Measurements from ENCODE around the gene POLR2M.

Gene POLR2M

DNA sequence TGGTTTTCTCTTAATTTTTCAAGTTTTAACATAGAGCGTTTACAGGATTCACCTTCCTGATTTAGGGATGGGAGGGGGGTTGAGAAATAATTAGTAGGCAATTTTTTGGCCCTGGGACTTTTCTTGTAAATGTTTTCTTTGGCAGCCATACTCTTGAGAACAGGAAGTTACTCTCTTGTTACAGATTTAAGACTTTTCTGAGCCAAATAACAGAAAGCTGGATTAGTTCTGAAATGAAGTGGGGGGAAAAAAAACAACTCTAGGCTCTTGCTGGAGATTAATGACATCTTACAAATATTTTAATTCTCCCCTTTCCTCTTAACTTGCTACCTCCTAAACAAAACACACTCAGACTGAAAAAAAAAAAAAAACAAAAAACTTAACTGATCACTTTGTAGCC, 13.8 kb upstream of the POLR2M start:
- Histone ChIP-seq H3K9ac (ENCODE audit: low read length) (no peak overlapping the region), H3K36me3 (ENCODE audit: control insufficient read depth, insufficient read depth, low read length) (no peaks in the 10 kb centered on the region), H3K4me3 (ENCODE audit: low read depth, low read length) (no peak overlapping the region), H3K9me3 (ENCODE audit: control insufficient read depth, insufficient read depth, low read depth, low read length) (no peaks in the 10 kb centered on the region), H3K27ac (ENCODE audit: low read depth, low read length) (no peak overlapping the region), H3K27me3 (ENCODE audit: control insufficient read depth, insufficient read depth, low read length) (no peaks in the 10 kb centered on the region), H3K4me1 (ENCODE audit: control insufficient read depth, insufficient read depth, low read length) (no peaks in the 10 kb centered on the region)

DNA sequence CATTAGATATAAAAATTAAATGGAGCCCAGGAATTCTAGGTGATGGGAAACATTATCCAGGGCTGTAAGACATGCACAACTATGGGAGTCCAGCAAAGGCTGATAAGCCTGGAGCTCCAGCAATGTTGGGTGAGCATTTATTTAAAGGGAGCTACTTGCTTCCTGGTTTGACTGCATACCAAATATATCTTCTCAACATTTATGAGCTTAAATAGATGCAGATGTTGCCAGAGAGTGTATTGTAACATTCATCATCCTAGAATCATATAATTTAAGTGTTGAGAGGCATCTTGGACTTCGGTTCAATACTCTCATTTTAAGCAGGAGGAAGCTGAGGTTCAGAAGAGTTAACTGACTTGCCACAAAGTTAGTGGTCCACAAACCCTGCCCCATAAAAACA, 12.2 kb upstream of the POLR2M start:
- Histone ChIP-seq H3K4me3 (ENCODE audit: low read depth, low read length) (no peak overlapping the region), H3K27me3 (ENCODE audit: control insufficient read depth, insufficient read depth, low read length) (no peaks in the 10 kb centered on the region), H3K4me1 (ENCODE audit: control insufficient read depth, insufficient read depth, low read length) (no peaks in the 10 kb centered on the region), H3K9me3 (ENCODE audit: control insufficient read depth, insufficient read depth, low read depth, low read length) (no peaks in the 10 kb centered on the region), H3K9ac (ENCODE audit: low read length) (no peak overlapping the region), H3K27ac (ENCODE audit: low read depth, low read length) (no peak overlapping the region), H3K36me3 (ENCODE audit: control insufficient read depth, insufficient read depth, low read length) (no peaks in the 10 kb centered on the region)

DNA sequence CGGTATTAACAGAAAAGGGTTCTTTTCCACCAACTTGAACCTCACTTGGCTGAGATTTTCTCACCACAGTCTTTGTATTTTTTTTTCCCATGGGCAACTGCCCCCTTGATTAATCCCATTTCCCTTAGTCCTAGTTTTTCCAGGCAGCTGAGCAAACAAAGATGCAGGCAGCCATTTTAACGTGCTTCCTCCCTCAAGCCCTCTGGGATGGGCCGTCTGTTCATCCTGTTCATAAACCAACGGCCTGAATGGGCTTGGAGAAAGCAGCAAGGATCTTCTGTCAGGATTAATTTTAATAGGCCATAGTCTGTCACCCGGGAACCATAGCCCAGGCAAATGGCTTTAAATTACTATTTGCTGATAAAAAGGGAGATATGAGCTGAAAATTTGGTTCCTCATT, 10.4 kb upstream of the POLR2M start:
- Histone ChIP-seq H3K27ac (ENCODE audit: low read depth, low read length) (no peak overlapping the region), H3K9ac (ENCODE audit: low read length) (no peak overlapping the region), H3K4me3 (ENCODE audit: low read depth, low read length) (no peak overlapping the region), H3K4me1 (ENCODE audit: control insufficient read depth, insufficient read depth, low read length) (no peaks in the 10 kb centered on the region), H3K27me3 (ENCODE audit: control insufficient read depth, insufficient read depth, low read length) (peaks cover 6% of the 10 kb centered on the region; the same call in 1 of the 2 replicates), H3K9me3 (ENCODE audit: control insufficient read depth, insufficient read depth, low read depth, low read length) (no peaks in the 10 kb centered on the region), H3K36me3 (ENCODE audit: control insufficient read depth, insufficient read depth, low read length) (no peaks in the 10 kb centered on the region)

DNA sequence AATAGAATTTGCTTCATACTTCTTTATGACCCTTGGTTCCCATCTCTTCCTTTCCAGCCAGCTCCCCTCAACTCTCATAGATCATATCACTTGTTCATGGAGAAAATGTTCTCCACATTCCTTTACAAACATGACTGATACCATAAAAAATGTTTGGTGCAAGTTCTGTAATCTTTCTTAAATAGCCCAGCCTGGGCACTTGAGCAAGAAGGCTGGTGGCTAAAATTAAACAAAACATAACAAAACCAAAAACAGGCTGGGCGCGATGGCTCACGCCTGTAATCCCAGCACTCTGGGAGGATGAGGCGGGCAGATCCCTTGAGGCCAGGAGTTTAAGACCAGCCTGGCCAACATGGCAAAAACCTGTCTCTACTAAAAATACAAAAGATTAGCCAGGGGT, 8.9 kb upstream of the POLR2M start:
- no peak overlapping the region for H3K4me3 ChIP-seq (ENCODE audit: low read depth, low read length)
- H3K36me3 ChIP-seq (ENCODE audit: control insufficient read depth, insufficient read depth, low read length), result no peaks in the 10 kb centered on the region
- no peak overlapping the region for H3K9ac ChIP-seq (ENCODE audit: low read length)
- H3K27me3 ChIP-seq (ENCODE audit: control insufficient read depth, insufficient read depth, low read length), result peaks cover 17% of the 10 kb centered on the region
- no peaks in the 10 kb centered on the region for H3K9me3 ChIP-seq (ENCODE audit: control insufficient read depth, insufficient read depth, low read depth, low read length)
- no peak overlapping the region for H3K27ac ChIP-seq (ENCODE audit: low read depth, low read length)
- H3K4me1 ChIP-seq (ENCODE audit: control insufficient read depth, insufficient read depth, low read length), result no peaks in the 10 kb centered on the region

DNA sequence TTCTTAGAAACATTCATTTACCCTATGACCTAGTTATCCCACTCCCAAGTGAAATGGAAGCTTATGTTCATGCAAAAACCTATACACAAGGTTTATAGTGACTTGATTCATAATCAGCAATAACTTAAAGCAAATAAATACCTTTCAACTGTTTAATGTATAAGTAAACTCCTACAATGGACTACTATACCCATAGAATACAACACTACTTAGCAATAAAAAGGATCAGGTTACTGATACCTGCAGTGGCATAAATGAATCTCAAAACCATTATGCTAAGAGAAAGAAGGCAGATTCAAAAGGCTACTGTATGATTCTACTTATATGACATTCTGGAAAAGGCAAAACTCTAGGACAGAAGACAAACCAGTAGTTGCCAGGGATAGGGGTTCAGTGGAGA, 8.3 kb upstream of the POLR2M start:
- H3K27ac ChIP-seq (ENCODE audit: low read depth, low read length), result no peak overlapping the region
- no peaks in the 10 kb centered on the region for H3K4me1 ChIP-seq (ENCODE audit: control insufficient read depth, insufficient read depth, low read length)
- H3K9ac ChIP-seq (ENCODE audit: low read length), result no peak overlapping the region
- no peaks in the 10 kb centered on the region for H3K9me3 ChIP-seq (ENCODE audit: control insufficient read depth, insufficient read depth, low read depth, low read length)
- no peak overlapping the region for H3K4me3 ChIP-seq (ENCODE audit: low read depth, low read length)
- H3K36me3 ChIP-seq (ENCODE audit: control insufficient read depth, insufficient read depth, low read length), result no peaks in the 10 kb centered on the region
- H3K27me3 ChIP-seq (ENCODE audit: control insufficient read depth, insufficient read depth, low read length), result peaks cover 23% of the 10 kb centered on the region

DNA sequence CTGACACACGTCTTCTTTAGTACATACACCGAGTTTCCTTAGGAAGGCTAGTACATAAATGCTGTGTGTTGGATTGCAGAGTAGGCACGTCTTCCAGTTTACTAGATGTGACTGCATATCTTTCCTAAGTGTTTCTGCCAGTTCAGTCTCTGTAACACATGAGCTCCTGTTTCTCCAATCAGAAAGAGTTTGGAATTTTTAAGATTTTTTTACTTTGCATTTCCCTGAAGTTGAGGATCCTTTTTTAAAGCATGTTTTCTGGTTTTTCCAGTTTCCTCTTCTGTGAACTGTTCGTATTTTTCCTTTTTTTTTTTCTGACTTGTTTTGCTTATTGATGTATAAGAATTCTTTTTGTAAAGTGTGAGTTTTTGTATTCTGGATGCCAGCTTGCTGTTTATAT, 7.5 kb upstream of the POLR2M start:
- Histone ChIP-seq H3K4me1 (ENCODE audit: control insufficient read depth, insufficient read depth, low read length) (no peaks in the 10 kb centered on the region), H3K4me3 (ENCODE audit: low read depth, low read length) (no peak overlapping the region), H3K9me3 (ENCODE audit: control insufficient read depth, insufficient read depth, low read depth, low read length) (no peaks in the 10 kb centered on the region), H3K27me3 (ENCODE audit: control insufficient read depth, insufficient read depth, low read length) (peaks cover 27% of the 10 kb centered on the region), H3K9ac (ENCODE audit: low read length) (no peak overlapping the region), H3K36me3 (ENCODE audit: control insufficient read depth, insufficient read depth, low read length) (no peaks in the 10 kb centered on the region), H3K27ac (ENCODE audit: low read depth, low read length) (no peak overlapping the region)

DNA sequence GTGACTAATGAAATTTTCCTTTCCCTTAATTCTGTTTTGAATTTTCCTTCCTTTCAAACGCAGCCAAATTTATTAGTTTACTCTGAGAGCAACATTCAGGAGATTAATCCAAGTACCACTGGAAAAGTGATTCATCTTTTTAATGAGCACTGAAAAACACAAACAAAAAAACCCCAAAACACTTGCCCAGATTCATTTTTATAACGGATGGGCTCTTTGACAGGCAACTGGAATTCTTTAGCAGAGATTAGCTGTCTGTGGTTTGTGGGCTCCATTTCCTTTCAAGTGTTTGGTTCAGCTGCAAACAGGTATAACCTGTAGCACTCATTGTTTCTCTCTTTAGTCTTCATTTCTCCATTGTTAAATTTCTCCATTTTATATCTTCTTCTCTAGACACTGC, 3.1 kb upstream of the POLR2M start:
- Histone ChIP-seq H3K27ac (ENCODE audit: low read depth, low read length) (no peak overlapping the region), H3K9ac (ENCODE audit: low read length) (no peak overlapping the region), H3K4me1 (ENCODE audit: control insufficient read depth, insufficient read depth, low read length) (peaks cover 11% of the 10 kb centered on the region), H3K4me3 (ENCODE audit: low read depth, low read length) (no peak overlapping the region), H3K36me3 (ENCODE audit: control insufficient read depth, insufficient read depth, low read length) (no peaks in the 10 kb centered on the region), H3K27me3 (ENCODE audit: control insufficient read depth, insufficient read depth, low read length) (peaks cover 33% of the 10 kb centered on the region), H3K9me3 (ENCODE audit: control insufficient read depth, insufficient read depth, low read depth, low read length) (0 out of 2 replicates have a peak, but pooled peaks cover 3% of the 10 kb centered on the region)

DNA sequence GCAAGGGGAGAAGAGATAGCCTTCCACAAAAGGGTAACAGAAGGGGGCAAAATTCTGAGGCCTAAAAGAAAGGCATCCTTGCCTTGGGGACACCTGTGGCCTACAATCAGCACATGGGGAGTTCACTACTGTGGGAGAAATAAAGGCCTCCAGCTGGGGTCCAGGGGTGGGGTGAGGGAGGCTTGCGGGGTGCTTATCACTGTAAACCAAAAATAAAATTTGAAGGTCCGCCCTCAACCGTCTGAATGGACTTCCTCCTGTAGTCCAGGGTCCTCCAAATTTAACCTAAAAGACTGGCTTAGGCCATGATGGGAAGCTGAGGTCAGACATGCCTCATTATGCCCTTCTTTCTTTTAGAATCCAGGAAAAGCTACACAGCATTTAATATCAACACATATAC, 2.1 kb upstream of the POLR2M start:
- Histone ChIP-seq H3K27me3 (ENCODE audit: control insufficient read depth, insufficient read depth, low read length) (peaks cover 33% of the 10 kb centered on the region), H3K4me1 (ENCODE audit: control insufficient read depth, insufficient read depth, low read length) (peaks cover 11% of the 10 kb centered on the region)

DNA sequence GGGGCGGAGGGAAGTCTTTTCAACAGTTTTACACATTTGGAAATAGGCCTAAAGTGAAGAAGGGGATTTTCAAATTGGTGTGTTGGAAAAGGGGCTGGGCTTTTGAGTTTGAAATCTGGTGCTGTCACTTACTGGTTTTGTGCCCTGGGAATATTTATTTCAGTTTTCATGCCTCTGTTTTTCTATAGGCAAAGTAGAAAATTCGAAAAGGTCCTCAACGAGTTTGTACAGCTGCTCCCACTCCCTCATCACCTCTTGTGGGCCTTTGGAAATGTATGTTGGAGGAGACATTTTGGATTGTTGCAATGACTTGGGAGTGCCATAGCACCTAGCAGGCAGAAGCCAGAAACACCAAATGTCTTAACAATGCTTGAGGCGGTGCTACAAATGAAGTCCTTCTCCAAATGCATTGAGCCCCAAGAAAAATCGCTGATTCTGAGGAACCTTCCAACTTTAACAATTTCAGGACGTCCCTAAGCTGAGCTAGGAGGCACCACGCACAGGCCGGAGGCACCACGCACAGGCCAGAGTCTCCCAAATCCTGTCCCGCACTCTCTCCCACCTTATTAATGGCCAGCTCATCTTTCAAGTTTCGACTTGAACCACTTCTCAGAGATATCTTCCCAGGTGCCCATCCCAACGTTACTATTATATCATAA, 639 bp upstream of the POLR2M start:
- peaks cover 30% of the 10 kb centered on the region for H3K27me3 ChIP-seq (ENCODE audit: control insufficient read depth, insufficient read depth, low read length)
- peak overlapping the region; percentile 88; the same call in 1 of the 2 replicates for H3K27ac ChIP-seq (ENCODE audit: low read depth, low read length)
- H3K4me1 ChIP-seq (ENCODE audit: control insufficient read depth, insufficient read depth, low read length), result peaks cover 11% of the 10 kb centered on the region
- 0 out of 2 replicates have a peak, but pooled peaks cover 3% of the 10 kb centered on the region for H3K9me3 ChIP-seq (ENCODE audit: control insufficient read depth, insufficient read depth, low read depth, low read length)
- peak overlapping the region; percentile 98 for H3K9ac ChIP-seq (ENCODE audit: low read length)
- peaks cover 21% of the 10 kb centered on the region for H3K36me3 ChIP-seq (ENCODE audit: control insufficient read depth, insufficient read depth, low read length)
- H3K4me3 ChIP-seq (ENCODE audit: low read depth, low read length), result peak overlapping the region; percentile 98

More for the DNA sequence above, 2.1 kb upstream of the POLR2M start:
- Histone ChIP-seq H3K4me3 (ENCODE audit: low read depth, low read length) (no peak overlapping the region), H3K36me3 (ENCODE audit: control insufficient read depth, insufficient read depth, low read length) (peaks cover 6% of the 10 kb centered on the region), H3K9ac (ENCODE audit: low read length) (no peak overlapping the region), H3K27ac (ENCODE audit: low read depth, low read length) (no peak overlapping the region), H3K9me3 (ENCODE audit: control insufficient read depth, insufficient read depth, low read depth, low read length) (0 out of 2 replicates have a peak, but pooled peaks cover 3% of the 10 kb centered on the region)

DNA sequence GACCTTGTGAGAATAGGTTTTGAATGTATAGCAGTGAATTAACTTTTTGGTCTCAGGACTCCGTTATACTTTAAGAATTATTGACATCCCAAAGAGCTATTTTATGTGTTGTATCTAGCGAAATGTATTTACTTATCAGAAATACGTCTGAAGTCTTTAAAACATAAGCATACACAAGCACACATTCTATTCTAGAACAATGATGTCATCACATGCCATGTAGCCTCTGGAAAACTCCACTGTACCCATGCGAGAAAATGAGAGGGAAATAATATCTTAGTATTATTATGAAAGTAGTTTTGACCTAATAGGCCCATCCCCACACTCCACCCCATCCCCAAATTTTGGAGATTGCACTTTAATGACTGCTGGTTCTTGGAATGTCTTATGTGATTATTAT, 1.5 kb downstream of the POLR2M start:
- H3K27ac ChIP-seq (ENCODE audit: low read depth, low read length), result no peak overlapping the region

DNA sequence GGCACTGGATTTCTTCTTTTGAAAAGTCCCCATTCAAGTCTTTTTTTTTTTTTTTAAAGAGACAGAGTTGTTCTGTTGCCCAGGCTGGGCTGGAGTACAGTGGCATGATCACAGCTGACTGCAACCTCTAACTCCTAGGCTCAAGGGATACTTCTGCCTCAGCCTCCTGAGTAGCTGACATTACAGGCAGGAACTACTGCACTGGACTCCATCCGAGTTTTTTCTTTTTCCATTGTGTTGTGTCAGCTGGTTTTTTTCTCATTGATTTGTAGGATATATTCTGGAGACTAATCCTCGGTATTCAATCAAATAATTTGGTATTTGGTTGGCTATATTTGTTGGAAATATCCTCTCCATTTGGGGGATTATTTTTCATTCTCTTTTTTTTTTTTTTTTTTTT, 11.8 kb downstream of the POLR2M start:
- Histone ChIP-seq H3K4me1 (ENCODE audit: control insufficient read depth, insufficient read depth, low read length) (no peaks in the 10 kb centered on the region), H3K9me3 (ENCODE audit: control insufficient read depth, insufficient read depth, low read depth, low read length) (no peaks in the 10 kb centered on the region), H3K27ac (ENCODE audit: low read depth, low read length) (no peak overlapping the region), H3K27me3 (ENCODE audit: control insufficient read depth, insufficient read depth, low read length) (no peaks in the 10 kb centered on the region), H3K4me3 (ENCODE audit: low read depth, low read length) (no peak overlapping the region), H3K9ac (ENCODE audit: low read length) (no peak overlapping the region), H3K36me3 (ENCODE audit: control insufficient read depth, insufficient read depth, low read length) (peaks cover 21% of the 10 kb centered on the region)

More for the DNA sequence above, 1.5 kb downstream of the POLR2M start:
- Histone ChIP-seq H3K9me3 (ENCODE audit: control insufficient read depth, insufficient read depth, low read depth, low read length) (0 out of 2 replicates have a peak, but pooled peaks cover 3% of the 10 kb centered on the region), H3K36me3 (ENCODE audit: control insufficient read depth, insufficient read depth, low read length) (peaks cover 42% of the 10 kb centered on the region), H3K4me3 (ENCODE audit: low read depth, low read length) (peak overlapping the region; percentile 98), H3K4me1 (ENCODE audit: control insufficient read depth, insufficient read depth, low read length) (peaks cover 11% of the 10 kb centered on the region), H3K27me3 (ENCODE audit: control insufficient read depth, insufficient read depth, low read length) (peaks cover 12% of the 10 kb centered on the region), H3K9ac (ENCODE audit: low read length) (no peak overlapping the region)
